COR-L47 (cell line): ENCODE results near the gene FN1.

ENCODE experiments used
- DNase-seq: peaks from one replicate; lab custom pipeline; 2025; lab: John Stamatoyannopoulos, UW

The FN1 gene

DNA sequence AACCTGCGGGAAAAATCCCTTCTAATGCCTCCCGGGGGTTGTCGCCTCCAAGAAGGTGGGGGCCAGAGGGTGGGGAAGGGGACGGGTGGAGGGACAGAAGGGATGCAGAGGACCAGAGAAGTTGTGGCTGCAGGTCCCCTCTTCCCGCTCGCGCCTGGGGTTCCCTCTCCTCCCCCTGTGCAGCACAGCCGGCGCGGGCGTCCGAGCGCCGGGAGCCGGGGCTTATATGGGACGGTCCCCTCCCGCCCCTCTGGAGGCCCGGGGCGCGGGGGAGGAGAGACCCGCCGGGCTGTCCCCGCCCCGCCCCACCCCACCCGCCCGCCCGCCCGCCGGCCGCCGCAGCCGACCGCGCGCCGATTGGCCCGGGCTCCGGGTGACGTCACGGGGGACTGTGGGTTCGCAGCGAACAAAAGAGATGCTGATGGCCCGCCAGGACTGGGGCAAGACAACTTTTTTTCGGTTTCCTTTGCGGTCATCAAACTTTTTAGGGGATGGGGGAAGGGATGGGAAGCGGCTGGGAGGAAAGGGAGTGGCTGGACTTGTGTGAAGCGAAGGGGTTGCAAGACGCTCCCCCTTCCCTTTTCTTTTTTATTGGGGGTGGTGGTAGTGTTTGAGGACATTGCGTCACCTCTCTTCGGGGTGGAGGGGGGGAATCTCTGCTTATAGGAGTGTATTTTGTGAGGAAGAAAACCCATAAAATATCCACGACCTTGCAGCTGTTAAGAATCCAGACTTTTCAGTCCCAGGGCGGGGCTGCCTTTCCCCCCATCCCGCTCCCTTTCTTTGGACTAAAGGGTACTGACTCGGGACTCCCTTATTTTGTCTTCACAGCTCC lies at the start of gene FN1:
Gene FN1 (minus strand): TSS at position 199 of the 835 bp plus-strand sequence. CDS start 266 bp downstream, outside the sequence.
- peak; percentile 45 for DNase-seq

DNA sequence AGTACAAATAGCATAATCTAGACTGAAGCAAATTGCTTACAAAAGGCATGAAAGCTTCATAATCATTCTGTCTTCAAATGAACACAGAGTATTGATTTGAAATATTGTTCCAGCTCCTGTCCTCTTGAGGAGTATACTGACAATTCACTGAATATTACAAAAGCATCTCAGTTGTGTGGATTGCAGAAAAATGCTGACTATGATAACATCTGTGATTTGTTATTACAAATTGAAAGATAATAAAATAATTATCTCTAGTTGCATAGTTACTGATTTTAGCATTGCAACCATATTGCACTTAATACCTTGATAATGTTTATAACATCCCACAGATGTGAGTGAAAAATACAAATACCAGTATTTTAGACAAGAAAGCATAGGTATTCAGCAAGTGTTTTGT lies 49.2 kb upstream of the FN1 start:
- DNase-seq: no peak

DNA sequence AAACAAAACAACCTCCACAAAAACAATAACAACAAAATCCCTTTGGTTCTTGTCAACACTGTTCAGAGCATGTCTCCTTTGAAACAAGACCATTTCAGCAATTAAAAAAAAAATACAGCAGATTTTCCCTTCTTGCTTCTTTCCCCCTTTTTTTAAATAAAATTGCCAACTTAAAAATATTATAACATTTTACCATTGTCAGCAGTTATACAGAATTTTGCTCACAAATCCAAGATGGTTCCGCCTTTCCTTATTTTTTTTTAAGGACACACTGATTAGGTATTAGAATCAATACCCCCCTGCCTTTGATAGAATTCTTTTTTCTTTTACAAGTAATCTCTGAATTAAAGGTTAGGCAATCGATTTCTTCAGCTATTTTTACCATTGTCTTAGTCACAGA lies 48.7 kb upstream of the FN1 start:
- DNase-seq: no peak

DNA sequence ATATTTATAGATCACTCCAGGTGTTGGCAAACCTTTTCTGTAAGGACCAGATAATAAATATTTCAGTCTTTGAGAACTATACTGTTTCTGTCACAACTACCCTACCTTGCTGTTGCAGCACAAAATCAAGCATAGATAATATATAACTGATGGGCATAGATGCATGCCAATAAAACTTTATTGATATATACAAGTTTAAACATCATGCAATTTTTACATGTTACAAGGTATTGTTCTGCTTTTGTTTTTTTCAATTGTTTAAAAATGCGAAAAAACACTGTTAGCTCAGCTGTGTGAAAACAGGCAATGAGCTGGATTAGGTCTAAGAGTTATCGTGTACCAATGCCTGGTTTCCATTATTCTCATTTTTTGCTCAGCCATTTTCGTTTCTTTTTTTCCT lies 47.6 kb upstream of the FN1 start:
- DNase-seq: no peak

DNA sequence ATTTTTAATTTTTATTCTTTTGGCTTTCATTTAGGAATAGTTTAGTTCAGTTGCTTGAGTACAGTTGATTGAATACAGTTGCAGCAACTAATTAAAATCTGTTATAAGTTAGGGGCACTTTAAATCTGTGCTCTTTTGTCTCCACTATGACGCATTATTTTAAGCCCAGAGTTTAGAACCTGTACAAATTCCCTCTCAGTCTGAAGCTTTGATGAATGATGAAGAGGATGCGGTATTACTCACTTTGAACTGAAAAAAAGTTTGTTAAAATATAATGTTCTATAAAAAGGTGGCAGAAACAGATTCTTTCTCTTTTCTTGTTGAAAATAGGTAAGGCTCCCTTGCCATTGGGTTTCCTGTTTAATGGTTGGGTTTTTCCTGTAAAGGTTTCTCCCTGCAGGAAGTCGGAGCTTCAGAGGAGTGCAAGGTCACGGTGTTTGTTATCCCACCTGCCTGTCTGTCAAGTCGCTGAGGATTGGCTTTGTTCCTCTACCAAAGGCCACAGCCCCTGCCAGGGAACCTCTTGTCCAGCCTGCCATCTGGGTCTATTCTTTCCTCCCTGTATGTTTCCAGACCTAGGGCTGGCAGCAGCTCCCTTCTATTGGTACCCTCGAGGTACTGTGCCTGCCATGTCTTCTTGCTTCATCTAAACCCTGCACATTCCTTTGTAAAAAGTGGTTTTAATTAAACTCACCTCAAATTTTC lies 43.8 kb upstream of the FN1 start:
- DNase-seq: peak; percentile 57

DNA sequence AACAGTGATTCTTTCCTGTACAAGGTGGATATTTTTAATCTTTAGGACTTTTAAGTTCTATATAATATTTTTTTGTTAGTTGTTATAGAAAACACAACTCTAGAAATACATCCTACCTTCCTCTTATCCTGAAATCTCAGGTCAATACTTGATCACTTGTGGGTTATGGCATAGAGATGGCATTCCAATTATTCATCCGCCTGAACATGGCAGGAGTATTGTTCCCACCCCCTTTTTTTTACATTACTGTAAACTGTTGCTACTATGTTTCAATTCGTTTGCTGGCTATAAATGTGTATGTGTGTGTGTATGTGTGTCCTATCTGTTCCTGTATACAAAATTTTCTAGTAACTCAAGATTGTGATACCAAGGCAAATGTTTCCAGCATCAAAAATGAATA lies 43.3 kb upstream of the FN1 start:
- DNase-seq: no peak

DNA sequence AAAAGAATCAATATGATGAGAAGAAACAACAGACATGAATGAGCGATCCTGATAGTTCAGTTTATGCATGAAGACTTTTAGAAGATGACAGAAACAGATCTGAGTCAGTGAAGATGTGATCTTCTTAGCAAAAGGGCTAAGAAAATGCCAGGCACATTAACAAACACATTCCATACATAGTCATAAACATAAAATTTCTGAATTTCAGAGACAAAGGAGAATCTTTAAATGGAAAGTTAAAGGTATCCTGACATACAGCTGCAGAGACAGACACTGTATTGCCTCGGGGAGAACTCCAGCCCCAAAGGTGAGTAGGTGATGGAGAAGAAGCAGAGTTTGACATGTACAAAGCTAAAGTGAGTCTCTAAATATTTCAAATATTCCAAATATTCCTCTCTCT lies 40.6 kb upstream of the FN1 start:
- DNase-seq: no peak

DNA sequence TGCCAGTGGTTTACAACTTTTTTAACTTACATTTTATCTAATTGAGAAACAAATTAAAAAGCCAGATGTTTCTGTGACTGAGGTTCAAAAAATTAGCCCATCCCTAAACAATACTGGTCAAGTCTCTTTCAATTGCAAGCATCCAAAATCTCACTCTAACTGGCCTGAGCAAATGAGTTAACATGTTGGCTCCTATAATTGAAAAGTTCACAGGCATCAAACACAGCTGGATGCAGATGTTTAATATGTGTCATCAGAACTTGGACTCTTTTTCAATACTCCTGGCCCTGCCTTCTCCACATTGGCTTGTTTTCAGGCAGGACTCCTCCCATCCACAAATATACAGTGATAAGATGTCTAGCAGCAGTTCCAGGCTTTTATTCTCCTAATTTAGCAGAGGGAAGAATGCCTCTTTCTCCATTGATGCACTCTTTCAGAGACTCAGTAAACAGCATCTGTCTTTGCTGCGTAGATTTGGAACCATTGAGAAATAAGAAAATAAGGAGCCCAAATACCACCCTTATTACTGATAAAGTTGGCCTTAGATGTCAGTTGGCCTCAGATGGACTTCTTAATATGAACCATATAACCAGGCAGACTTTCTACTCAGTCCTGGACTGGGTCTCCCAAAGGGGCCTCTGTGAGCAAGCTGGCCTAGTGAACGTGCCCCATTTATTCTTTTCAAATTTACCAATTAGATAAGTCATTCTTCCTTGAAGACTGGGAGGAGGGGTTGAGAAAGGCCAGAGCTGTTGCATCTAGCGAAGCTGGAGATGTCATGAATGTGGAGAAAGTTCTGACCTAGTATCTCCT lies 30.4 kb upstream of the FN1 start:
- DNase-seq: no peak

DNA sequence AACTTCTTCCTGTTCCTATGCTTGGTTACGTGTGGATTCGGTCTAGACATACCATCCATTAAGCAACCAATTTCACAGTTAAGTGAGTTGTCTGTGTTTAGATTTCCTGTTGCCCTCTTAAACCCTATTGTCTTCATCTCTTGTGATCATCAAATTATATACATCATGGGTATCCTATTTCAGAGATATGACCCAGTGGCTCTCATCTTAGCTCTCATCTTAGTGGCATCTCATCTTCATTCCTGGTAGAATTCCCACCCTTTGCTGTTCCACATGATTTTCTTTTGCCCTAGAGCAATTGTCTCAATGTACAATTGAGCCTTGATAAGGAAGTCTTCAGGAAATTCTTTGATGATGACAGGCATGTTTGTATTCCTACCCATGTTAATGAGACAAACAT lies 29.4 kb upstream of the FN1 start:
- no peak for DNase-seq

DNA sequence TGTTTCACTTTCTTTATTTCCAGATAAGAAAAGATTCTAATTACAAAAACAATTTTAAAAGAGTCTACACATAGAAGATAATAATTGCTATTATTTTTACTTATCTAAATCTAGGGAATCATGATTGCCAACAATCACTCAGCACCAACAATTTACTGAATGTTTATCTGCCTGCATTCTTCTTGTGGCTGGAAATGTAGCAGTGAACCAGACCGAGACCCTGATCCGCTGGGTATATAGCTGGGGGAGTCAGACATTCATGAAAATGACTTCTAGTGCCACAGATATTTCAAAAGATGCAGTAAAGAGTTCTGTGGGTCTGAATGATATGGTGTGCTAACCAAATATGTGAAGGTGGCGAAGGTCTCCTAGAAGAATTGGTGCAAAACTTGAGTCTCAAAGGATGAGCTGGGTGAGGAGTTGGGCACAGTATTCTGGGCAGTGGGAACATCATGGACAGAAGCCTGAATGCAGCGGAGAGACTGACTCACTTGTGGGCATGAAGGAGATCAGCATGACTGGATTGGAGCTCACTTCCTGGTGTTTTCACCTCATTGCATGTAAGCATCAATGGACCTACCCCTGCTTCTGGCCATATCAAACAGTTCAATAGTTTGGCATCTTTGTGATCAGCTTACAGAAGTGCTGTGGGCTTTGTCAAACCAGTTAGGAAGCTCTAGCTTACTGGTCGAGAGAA lies 26.1 kb upstream of the FN1 start:
- no peak for DNase-seq

DNA sequence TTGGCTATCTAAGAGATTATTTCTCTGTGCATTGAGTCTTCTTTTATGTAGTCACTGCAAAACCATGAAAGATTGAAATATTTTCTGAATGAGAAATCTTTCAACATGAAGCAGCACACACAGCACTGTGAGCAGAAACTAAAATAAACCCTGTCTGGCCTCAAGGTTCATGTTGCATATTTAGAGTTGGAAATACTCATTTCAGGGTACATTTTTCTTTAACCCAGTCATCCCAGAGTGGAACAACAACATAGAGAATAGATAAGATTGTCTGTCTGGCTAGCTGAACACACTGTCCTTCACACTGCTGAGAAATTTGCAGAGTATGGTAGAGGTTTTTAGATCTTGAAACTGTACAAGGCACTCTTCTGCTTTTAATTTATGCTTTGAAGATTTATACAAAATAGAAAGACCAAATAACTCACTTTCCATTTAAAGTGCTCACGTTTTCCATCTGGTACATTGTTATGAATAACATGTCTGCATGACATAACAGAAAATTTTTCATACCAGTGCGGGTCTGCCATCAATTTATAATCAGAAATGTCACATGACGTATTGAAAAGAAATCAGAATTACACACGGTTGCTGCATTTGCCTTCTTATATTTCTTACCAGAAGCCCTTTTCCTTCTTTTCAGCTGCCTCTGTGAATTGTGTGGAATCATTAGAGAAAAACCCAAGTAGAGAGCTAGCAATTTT lies 25.0 kb upstream of the FN1 start:
- no peak for DNase-seq

DNA sequence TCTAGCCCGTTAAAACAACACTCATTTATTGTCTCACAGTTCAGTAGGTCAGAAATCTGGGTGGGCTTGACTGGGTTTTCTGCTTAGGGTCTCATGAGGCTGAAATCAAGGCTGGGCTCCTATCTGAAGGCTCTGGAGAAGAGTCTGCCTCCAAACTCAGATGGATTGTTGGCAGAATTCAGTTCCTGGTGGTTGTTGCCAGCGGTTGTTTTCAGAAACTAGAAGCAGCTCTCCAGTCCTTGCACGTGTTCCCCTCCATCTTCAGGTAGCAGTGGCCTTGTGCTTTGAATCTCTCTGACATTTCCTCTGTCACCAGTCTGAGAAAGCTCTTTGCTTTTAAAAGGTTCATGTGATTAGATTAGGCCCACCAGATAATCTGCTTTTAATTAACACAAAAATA lies 20.1 kb upstream of the FN1 start:
- no peak for DNase-seq

DNA sequence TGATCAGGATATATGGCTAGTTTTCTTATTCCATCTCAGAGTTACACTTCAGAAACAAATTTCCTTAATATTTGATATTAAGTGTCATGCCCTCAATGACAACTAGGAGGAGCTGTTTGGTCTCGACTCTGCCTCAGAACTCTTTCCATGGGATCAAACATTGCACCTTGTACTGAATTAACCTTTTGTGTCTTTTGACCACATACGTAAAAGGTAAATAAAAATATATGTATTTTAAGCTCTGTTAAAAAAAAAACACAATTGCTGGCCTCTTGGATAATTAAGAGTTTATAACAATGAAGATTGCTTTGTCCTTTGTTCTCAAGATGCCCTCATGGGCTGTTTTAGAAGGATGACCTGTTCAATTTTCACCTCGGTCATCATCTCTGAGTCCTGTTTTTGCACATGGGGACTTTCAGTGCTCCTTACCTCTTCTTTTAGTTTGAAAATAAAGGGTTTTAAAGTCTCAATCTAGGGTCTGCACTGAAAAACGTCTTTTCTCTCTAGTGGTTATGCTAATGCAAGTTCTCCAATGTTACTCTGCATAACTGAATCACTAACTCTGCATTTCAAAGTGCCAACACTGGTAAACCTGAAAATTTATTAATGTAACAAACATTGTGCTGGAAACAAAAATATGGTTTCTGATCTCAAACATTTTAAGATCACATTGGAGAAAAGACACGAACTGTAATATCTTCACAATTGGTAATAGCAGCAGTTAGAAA lies 18.8 kb upstream of the FN1 start:
- DNase-seq: peak; percentile 5

DNA sequence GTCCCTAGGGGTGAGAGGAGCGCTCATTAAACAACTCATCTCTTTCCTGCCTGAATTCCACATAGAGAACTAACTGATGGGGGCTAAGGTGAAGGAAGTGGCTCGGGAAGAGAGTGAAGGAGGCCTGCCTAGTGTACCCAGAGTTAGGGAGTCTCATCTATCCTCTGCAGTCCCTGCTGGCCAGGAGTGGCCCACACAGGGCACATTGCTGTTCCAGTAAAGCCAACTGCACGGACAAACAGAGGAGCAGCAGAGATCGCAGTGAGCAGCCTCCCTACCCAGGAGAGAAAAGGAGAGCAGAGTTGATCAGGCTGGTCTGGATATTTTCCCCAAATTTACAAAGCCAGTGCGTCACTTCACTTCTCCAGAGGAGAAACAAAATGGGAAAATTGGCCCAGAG lies 16.9 kb upstream of the FN1 start:
- no peak for DNase-seq

DNA sequence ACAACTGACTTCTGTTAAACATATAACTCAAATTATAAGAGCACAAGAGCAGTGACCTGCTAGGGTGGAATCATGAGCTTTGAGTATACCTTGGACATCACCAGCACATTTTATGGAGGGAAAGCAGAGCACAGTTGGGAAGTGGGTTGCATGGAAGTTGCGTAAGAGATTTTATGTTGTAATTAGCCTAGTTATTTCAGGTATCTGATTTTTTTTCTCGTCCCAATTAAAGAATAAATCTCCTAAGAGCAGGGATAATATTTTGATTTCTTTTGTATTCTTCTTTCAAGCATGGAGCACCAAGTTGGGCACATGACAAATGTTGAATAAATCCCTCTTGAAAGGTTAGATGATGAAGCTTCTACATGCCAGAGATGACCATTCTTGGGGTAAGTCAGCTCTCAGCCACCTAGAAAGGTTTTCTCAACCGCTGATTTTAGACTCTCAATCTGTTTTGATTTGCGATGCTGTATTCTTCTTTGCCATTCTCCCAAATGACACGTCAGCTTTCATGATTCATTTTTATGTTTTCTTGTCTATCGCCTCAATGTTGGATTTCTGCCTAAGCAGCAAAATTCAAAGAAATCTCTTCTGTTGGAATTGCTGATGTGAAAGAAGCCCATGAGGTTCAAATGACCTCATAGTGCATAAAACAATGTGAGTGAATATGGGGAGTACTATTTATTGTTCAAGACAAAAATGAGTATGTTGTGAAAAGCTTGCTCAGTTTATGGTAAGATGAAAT lies 15.3 kb upstream of the FN1 start:
- DNase-seq: no peak

DNA sequence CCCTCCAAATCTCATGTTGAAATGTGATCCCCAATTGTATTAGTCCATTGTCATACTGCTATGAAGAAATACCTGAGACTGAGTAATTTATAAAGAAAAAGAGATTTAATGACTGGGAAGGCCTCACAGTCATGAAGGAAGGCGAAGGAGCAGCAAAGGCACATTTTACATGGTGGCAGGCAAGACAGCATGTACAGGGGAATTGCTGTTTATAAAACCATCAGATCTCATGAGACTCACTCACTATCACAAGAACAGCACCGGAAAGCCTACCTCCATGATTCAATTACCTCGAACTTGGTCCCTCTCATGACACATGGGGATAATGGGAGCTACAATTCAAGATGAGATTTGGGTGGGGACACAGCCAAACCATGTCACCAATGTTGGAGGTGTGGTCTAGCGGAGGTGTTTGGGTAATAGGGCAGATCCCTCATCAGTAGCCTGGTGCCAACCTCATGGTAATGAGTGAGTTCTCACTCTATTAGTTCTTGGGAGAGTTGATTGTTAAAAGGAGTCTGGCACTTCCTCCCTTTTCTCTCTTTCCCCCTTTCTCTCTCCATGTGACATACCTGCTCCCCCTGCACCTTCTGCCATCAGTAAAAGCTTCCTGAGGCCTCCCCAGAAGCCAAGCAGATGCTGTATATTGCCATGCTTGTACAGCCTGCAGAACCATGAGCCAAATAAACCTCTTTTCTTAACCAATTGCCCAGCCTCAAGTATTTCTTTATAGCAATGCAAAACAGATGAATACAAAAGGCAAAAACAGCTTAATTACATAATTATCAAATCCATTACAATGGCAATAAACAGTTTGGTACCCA lies 14.5 kb upstream of the FN1 start:
- DNase-seq: no peak

DNA sequence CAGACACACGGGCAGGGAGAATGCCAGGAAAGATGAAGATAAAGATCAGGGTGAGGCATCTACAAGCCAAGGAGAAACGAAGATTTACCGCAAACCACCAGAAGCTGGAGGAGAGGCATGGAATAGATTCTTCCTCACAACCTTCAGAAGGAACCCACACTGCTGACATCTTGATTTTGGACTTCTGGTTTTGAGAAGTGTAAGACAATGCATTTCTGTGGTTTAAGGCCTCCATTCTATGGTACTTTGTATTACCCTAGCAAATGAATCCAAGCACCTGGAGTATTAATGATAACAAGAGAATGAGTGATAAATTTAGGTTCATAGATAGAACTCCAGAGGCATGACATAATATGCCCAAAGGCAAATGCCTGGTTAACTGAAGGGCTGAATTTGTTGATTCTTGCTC lies 11.8 kb upstream of the FN1 start:
- no peak for DNase-seq

DNA sequence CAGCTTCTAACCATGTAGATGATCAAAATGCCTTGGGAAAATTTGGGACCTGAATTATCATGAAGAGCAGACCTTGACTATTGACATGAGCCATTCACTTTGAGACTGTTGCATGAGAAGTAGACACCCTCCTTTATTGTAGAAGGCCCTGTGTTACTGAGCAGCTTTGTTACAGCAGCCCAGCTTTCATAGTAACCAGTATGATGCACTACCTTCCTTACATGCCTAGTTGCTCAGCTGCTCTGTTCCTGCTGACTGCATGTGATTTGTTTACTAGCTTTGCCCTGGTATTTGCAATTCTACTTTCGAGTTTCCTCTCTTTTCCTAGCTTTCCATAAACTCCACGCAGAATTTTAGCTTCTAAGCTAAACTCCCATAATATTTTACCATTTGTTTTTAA lies 11.2 kb upstream of the FN1 start:
- no peak for DNase-seq

DNA sequence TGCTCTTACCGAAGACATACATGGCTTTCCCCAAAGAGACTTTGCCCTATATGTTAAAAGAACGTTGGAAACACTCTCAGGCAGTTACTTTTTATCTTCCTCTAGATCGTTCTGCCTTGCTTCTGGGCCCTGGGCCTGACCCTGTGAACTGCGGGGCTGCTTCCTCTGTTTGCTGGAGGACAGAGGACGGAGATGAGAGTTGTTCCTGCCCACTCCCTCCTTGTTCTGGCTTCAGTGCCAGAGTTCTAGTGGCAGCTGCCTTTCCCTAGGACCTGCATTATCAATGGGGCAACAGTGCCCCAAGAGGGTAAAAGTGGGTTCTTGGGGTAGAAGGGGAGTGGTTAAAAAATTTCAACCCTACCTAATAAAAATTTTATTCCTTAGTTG lies 6.5 kb upstream of the FN1 start:
- no peak for DNase-seq
